Measurements from ENCODE around the gene CACFD1. TPM values are rescaled to one million over a fixed set of nuclear protein-coding genes. Genes with fewer than 3 reads are reported as not detected.

Gene CACFD1
- total and polyA plus RNA-seq, 4 donors, result 11.0 to 53.7 (median 34.6) TPM

DNA sequence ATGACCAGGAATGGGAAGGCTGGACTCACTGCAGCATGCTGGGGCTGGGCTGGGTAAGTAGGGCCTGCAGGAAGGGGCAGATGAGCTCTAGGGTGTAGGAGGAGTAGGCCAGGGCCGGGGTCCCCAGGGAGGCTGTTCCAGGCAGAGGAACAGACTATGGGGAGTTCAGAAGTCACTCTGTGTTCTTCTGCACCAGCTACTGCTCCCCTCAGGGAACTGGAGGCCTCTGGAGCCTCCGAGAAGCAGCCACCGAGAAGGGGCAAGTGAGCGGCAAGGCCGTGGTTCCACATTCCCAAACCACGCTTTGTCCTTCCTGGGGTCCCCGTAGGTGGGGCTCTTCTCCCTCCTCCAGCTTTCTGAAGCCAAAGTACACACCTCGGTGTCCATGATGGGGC, 27.6 kb downstream of the CACFD1 start:
- WGBS (ENCODE audit: insufficient coverage), result 88% methylated on average over 8 of the region's 8 CpGs
- no peak overlapping the region for H3K4me3 ChIP-seq (ENCODE audit: low read depth, low read length)
- DNase-seq (ENCODE audit: low read depth in 4 of 6, low spot score in 6 of 6), result no peak
- peaks cover 1% of the 10 kb centered on the region for H3K27me3 ChIP-seq (ENCODE audit: control insufficient read depth, insufficient read depth, low read length)
- H3K36me3 ChIP-seq (ENCODE audit: control insufficient read depth, insufficient read depth, low read length), result no peaks in the 10 kb centered on the region
- no peaks in the 10 kb centered on the region for H3K9me3 ChIP-seq (ENCODE audit: control insufficient read depth, insufficient read depth, low read length)
- H3K4me1 ChIP-seq (ENCODE audit: control insufficient read depth, insufficient read depth, low read length), result peaks cover 16% of the 10 kb centered on the region
- H3K27ac ChIP-seq (ENCODE audit: low read depth, low read length), result no peak overlapping the region

- Histone ChIP-seq H3K36me3 (ENCODE audit: control insufficient read depth, insufficient read depth, low read length) (no peaks in the 10 kb centered on the region), H3K4me3 (ENCODE audit: low read depth, low read length) (no peak overlapping the region), H3K27me3 (ENCODE audit: control insufficient read depth, insufficient read depth, low read length) (no peaks in the 10 kb centered on the region), H3K27ac (ENCODE audit: low read depth, low read length) (no peak overlapping the region), H3K9me3 (ENCODE audit: control insufficient read depth, insufficient read depth, low read length) (no peaks in the 10 kb centered on the region), H3K4me1 (ENCODE audit: control insufficient read depth, insufficient read depth, low read length) (peaks cover 24% of the 10 kb centered on the region)
- WGBS (ENCODE audit: insufficient coverage), result 86% methylated on average over 18 of the region's 18 CpGs
- DNase-seq (ENCODE audit: low read depth in 4 of 6, low spot score in 6 of 6), result no peak
These were observed 29.0 kb downstream of the CACFD1 start for GRCh38 chr9:133488686-133489252.

- H3K4me1 ChIP-seq (ENCODE audit: control insufficient read depth, insufficient read depth, low read length), result peaks cover 24% of the 10 kb centered on the region
These were observed 29.7 kb downstream of the CACFD1 start for GRCh38 chr9:133489253-133490190.

DNA sequence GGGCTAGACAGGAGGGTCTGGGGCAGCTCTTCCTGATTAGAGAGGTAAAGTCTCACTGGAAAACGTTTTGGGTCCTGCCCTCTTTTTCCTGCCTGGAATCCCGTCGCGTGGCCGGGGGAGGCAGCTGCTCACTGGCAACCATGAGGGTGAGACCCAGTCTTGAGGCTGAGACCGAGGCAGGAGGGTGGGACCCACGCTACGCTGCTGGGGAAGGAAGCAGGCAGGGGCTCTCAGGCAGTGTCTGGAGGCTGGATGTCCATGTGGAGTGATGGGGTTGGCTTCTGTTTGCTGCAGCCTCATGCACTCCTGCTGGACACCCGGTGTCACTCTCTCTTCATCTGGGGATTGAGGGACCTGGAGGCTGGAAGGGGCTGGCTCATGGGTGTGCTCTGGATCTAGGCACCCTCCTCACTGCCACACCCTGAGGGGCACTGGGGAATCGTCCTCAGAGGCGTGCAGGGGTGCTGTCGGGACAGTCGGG, 30.5 kb downstream of the CACFD1 start:
- Histone ChIP-seq H3K4me1 (ENCODE audit: control insufficient read depth, insufficient read depth, low read length) (peaks cover 24% of the 10 kb centered on the region), H3K9me3 (ENCODE audit: control insufficient read depth, insufficient read depth, low read length) (no peaks in the 10 kb centered on the region), H3K27ac (ENCODE audit: low read depth, low read length) (no peak overlapping the region), H3K36me3 (ENCODE audit: control insufficient read depth, insufficient read depth, low read length) (no peaks in the 10 kb centered on the region), H3K27me3 (ENCODE audit: control insufficient read depth, insufficient read depth, low read length) (no peaks in the 10 kb centered on the region), H3K4me3 (ENCODE audit: low read depth, low read length) (no peak overlapping the region)
- 59% methylated on average over 7 of the region's 13 CpGs for WGBS (ENCODE audit: insufficient coverage)
- DNase-seq (ENCODE audit: low read depth in 4 of 6, low spot score in 6 of 6), result no peak

More at GRCh38 chr9:133489253-133490190, 29.7 kb downstream of the CACFD1 start:
- Histone ChIP-seq H3K27me3 (ENCODE audit: control insufficient read depth, insufficient read depth, low read length) (no peaks in the 10 kb centered on the region), H3K9me3 (ENCODE audit: control insufficient read depth, insufficient read depth, low read length) (no peaks in the 10 kb centered on the region), H3K4me3 (ENCODE audit: low read depth, low read length) (no peak overlapping the region), H3K36me3 (ENCODE audit: control insufficient read depth, insufficient read depth, low read length) (no peaks in the 10 kb centered on the region), H3K27ac (ENCODE audit: low read depth, low read length) (no peak overlapping the region)
- 85% methylated on average over 14 of the region's 19 CpGs for WGBS (ENCODE audit: insufficient coverage)
- DNase-seq (ENCODE audit: low read depth in 4 of 6, low spot score in 6 of 6), result no peak

GRCh38 chr9:133490865-133491655, 31.3 kb downstream of the CACFD1 start:
- Histone ChIP-seq H3K4me1 (ENCODE audit: control insufficient read depth, insufficient read depth, low read length) (peaks cover 20% of the 10 kb centered on the region), H3K9me3 (ENCODE audit: control insufficient read depth, insufficient read depth, low read length) (no peaks in the 10 kb centered on the region), H3K4me3 (ENCODE audit: low read depth, low read length) (no peak overlapping the region), H3K27me3 (ENCODE audit: control insufficient read depth, insufficient read depth, low read length) (no peaks in the 10 kb centered on the region), H3K36me3 (ENCODE audit: control insufficient read depth, insufficient read depth, low read length) (no peaks in the 10 kb centered on the region), H3K27ac (ENCODE audit: low read depth, low read length) (no peak overlapping the region)
- WGBS (ENCODE audit: insufficient coverage), result 85% methylated on average over 11 of the region's 12 CpGs
- DNase-seq (ENCODE audit: low read depth in 4 of 6, low spot score in 6 of 6), result no peak

GRCh38 chr9:133491656-133491925, 31.8 kb downstream of the CACFD1 start:
- no peaks in the 10 kb centered on the region for H3K9me3 ChIP-seq (ENCODE audit: control insufficient read depth, insufficient read depth, low read length)
- no peak overlapping the region for H3K27ac ChIP-seq (ENCODE audit: low read depth, low read length)
- H3K4me3 ChIP-seq (ENCODE audit: low read depth, low read length), result no peak overlapping the region
- H3K4me1 ChIP-seq (ENCODE audit: control insufficient read depth, insufficient read depth, low read length), result peaks cover 18% of the 10 kb centered on the region
- DNase-seq (ENCODE audit: low read depth in 4 of 6, low spot score in 6 of 6), result no peak
- WGBS (ENCODE audit: insufficient coverage), result no CpG with 5 or more reads among the region's 8 CpGs
- H3K27me3 ChIP-seq (ENCODE audit: control insufficient read depth, insufficient read depth, low read length), result no peaks in the 10 kb centered on the region
- no peaks in the 10 kb centered on the region for H3K36me3 ChIP-seq (ENCODE audit: control insufficient read depth, insufficient read depth, low read length)

- Histone ChIP-seq H3K36me3 (ENCODE audit: control insufficient read depth, insufficient read depth, low read length) (no peaks in the 10 kb centered on the region), H3K27ac (ENCODE audit: low read depth, low read length) (no peak overlapping the region), H3K27me3 (ENCODE audit: control insufficient read depth, insufficient read depth, low read length) (no peaks in the 10 kb centered on the region), H3K4me1 (ENCODE audit: control insufficient read depth, insufficient read depth, low read length) (peaks cover 18% of the 10 kb centered on the region), H3K4me3 (ENCODE audit: low read depth, low read length) (no peak overlapping the region), H3K9me3 (ENCODE audit: control insufficient read depth, insufficient read depth, low read length) (no peaks in the 10 kb centered on the region)
- 65% methylated on average over 31 of the region's 33 CpGs for WGBS (ENCODE audit: insufficient coverage)
- DNase-seq (ENCODE audit: low read depth in 4 of 6, low spot score in 6 of 6), result no peak
These were observed 32.6 kb downstream of the CACFD1 start for GRCh38 chr9:133492061-133493021.

DNA sequence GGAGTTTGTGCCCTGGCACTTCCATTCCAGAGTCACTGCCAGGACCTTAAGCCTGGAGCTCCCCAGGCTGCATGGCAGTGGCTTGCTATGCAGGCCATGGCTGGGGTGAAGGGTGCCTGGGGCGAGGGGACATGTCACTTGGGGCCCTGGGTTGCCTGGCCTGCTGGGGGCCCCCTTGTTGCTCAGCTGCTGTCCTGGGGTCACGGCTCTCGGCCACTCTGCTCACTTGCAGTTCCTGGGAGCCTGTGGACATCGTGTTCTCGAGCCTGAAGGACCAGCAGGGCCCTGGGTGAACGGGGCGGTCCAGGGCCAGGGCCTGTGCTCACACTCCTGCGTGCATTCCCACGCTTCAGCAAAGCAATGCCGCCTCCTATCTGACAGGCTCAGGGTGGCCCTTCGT, 33.6 kb downstream of the CACFD1 start:
- peaks cover 14% of the 10 kb centered on the region for H3K4me1 ChIP-seq (ENCODE audit: control insufficient read depth, insufficient read depth, low read length)
- no peak overlapping the region for H3K4me3 ChIP-seq (ENCODE audit: low read depth, low read length)
- H3K27ac ChIP-seq (ENCODE audit: low read depth, low read length), result no peak overlapping the region
- no peaks in the 10 kb centered on the region for H3K9me3 ChIP-seq (ENCODE audit: control insufficient read depth, insufficient read depth, low read length)
- WGBS (ENCODE audit: insufficient coverage), result 83% methylated on average over 11 of the region's 11 CpGs
- H3K27me3 ChIP-seq (ENCODE audit: control insufficient read depth, insufficient read depth, low read length), result no peaks in the 10 kb centered on the region
- no peaks in the 10 kb centered on the region for H3K36me3 ChIP-seq (ENCODE audit: control insufficient read depth, insufficient read depth, low read length)
- no peak for DNase-seq (ENCODE audit: low read depth in 4 of 6, low spot score in 6 of 6)
